ENCODE data around the gene RYR2.
"Not testable (repeated sequence)": the region's sequence is repeated elsewhere in the genome, so short reads cannot be mapped to it uniquely, and the experiment has no call there.

Gene RYR2

DNA sequence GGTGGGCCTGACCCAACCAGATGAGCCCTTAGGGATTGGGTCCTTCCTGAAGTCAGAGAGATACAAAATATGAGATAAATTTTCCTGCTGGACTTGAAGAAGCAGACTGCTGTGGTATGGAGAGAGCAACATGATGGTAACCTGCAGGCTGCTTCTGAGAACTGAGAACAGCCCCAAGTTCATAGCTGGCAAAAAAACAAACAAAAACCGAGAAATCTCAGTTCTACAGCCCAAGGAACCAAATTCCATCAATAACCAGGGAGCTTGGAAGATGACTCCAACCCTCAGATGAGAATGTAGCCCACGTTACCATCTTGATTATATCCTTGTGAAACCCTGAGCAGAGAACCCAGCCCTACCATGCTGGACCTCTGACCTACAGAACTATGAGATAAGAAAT, 532.6 kb downstream of the RYR2 start:
- DNase-seq (ENCODE audit: low read depth): no peak

DNA sequence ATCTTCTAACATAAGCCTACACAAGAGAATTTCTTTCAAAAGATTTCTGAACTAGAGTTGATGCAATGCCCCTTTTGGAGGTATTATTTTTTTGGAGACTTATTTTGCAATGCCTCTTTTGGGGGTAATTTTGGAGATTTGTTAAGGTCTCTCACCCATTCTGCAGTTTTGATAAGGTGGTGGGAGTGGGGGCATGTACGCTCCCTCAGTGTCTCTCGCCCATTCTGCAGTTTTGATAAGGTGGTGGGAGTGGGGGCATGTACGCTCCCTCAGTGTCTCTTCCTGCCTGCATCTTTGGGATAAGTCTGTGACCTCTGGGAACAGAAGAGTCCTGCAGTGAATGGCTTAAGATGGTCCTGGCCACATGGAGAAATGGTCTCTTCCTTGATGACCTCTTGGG, 536.6 kb downstream of the RYR2 start:
- DNase-seq (ENCODE audit: low read depth): no peak

DNA sequence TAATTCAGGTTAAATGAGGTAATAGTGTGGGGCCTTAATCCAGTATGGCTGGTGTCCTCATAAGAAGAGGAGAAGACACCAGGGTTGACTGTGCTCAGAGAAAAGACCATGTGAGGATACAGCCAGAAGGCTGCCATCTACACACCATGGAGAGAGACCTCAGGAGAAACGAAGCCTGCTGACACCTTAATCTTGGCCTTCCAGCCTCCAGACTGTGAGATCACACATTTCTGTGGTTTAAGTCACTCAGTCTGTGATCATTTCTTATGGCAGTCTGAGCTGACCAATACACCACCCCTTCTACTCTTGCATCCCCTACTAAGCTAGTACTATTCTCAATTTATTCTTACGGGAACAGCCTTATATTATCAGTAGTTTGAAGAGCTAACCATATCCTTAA, 538.7 kb downstream of the RYR2 start:
- DNase-seq (ENCODE audit: low read depth): no peak

DNA sequence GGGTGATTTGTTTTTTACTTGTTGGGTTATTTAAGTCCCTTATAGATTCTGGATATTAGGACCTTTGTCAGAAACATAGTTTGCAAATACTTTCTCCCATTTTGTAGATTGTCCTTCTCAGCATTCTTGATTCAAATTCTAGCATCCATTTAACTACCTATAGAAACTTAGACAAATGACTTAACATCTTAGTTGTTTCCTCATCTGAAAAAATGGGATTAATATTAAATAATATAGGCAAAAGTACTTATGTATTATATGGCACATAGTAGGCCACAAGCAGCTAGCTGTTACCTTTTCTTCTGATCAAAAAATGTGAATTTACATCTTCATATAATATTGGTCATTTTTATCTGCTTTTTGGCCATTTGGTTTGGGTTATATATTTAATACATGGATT, 541.3 kb downstream of the RYR2 start:
- no peak for DNase-seq (ENCODE audit: low read depth)

DNA sequence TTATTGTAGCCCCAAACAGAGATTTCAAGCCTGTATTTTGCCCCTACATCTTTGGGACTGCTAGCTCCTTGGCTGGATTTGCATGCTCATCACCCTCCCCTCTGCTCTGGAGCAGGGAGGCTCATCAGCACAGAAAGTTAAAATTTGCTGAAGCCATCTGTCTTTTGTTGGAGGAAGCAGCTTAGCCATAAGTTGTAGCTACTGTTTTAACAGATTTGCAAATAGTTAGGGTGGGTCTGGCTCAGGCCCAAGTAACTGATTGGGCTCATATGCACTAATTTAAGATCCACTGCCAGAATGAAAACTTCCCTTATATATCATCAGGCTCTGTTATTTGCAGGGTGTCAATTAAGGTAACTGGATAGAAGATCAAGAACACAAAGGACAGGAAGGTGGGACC, 541.8 kb downstream of the RYR2 start:
- DNase-seq (ENCODE audit: low read depth): no peak

DNA sequence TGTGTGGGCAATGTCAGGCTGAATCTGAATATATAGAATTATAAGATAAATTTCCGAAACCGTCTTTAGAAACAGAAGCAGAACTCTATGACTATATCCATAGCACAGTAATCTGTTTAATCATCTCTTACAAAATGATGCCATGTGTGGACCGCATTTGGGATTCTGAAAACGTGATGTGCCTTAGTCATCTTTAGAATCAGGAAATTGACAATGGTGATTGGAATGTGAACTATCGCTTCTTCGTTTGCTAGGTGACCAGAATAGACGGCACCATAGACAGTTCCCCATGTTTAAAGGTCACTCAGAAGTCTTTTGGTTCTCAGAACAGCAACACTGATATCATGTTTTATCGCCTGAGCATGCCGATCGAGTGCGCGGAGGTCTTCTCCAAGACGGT, 548.4 kb downstream of the RYR2 start:
- no peak for DNase-seq (ENCODE audit: low read depth)

DNA sequence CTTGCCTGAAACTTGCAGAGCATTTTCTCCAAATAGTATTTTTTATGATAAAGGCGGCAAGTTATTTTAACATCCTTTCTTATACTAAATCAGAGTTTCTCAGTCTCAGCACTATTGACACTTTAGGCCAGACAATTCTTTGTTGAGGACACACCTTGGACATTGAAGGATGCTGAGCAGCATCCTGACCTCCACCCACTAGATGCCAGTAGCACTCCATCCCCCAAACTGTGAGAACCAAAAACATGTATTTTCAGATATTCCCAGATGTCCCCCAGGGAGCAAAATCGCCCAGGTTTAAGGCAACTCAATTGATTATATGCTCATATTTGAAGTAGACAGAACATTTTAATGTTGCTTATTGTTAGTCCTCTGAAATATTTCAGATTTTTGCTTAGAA, 549.4 kb downstream of the RYR2 start:
- DNase-seq (ENCODE audit: low read depth): no peak

DNA sequence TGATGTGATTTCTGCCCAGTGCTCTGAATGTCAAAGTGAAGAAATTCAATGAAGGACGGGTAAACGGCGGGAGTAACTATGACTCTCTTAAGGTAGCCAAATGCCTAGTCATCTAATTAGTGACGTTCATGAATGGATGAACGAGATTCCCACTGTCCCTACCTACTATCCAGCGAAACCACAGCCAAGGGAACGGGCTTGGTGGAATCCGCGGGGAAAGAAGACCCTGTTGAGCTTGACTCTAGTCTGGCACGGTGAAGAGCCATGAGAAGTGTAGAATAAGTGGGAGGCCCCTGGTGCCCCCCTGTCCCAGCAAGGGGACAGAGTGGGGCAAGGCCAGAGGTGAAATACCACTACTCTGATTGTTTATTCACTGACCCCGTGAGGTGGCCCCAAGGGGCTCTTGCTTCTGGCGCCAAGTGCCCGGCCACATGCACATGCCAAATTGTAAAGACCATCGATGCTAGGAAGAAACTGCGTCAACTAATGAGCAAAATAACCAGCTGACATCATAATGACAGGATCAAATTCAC, 561.1 kb downstream of the RYR2 start:
- not testable (repeated sequence) for DNase-seq (ENCODE audit: low read depth)

DNA sequence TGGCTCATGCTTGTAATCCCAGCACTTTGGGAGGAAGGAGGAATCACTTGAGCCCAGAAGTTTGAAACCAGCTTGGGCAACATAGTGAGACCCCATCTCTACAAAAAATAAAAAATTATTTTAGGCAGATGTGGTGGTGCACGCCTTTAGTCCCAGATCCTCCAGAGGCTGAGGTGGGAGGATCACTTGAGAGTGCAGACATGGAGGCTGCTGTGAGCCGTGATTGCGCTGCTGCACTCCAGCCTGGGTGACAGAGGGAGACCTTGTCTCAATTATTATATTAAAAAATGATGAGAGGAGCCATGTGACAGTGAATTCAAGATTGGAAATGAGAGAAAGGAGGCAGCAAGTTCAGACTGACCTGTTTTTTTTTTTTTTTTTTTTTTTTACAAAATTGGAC, 566.4 kb downstream of the RYR2 start:
- no peak for DNase-seq (ENCODE audit: low read depth)

DNA sequence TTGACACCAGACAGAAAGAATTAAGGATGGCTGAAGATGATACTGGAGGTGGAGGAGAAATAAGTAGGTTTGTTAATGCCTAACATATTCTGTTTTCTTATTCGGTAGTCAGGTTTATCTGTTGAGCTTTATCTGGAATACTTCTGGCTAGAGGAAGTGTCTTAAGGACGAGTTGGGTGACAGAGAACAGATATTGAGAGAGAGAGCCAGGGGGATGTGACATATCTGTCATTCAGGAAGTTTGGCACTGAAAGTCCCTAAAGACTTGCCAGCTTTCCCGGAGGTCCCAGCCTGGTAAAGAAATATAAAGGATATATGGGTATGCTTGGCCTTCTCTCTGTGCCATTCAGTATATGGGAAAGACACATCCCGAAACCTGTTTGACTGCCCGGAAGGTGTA, 568.2 kb downstream of the RYR2 start:
- no peak for DNase-seq (ENCODE audit: low read depth)

DNA sequence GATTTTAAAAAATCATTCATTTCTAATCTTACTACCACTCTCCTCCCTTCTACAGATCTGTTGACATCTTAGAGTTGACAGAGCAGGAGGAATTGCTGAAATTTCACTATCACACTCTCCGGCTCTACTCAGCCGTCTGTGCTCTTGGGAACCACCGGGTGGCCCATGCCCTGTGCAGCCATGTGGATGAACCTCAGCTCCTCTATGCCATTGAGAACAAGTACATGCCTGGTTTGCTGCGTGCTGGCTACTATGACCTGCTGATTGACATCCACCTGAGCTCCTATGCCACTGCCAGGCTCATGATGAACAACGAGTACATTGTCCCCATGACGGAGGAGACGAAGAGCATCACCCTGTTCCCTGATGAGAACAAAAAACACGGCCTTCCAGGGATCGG, 572.0 kb downstream of the RYR2 start:
- DNase-seq (ENCODE audit: low read depth): no peak

DNA sequence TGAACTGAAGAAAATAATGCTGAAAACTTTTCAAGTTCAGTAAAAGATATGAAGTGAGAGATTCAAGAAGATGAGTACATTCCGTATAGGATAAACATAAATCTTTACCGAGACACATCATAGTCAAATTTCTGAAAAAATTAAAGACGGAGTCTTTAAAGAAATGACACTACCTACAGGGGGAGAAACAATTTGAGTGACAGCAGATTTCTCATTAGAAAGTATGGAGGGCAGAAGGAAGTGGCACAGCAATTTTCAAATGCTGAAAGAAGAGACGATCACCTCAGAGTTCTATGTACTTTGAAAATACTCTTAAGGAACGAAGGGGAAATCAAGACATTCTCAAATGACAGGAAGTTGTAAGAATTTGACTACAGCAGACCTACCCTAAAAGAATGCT, 577.6 kb downstream of the RYR2 start:
- no peak for DNase-seq (ENCODE audit: low read depth)

DNA sequence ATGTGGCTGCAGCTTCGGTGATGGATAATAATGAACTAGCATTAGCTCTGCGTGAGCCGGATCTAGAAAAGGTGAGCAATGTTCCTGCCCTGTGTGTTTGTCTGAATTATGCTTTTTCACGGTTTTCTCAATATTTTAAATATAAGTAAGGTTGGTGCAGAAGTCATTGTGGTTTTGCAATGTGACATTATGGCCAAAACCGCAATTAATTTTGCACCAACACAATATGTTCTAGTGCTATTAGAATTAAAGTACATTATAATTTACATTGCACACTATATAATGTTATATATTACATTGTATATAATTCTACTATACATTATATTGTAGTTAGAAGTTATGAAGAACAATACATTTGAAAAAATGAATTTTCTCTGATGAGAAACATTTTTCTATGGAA, 592.9 kb downstream of the RYR2 start:
- DNase-seq (ENCODE audit: low read depth): no peak

DNA sequence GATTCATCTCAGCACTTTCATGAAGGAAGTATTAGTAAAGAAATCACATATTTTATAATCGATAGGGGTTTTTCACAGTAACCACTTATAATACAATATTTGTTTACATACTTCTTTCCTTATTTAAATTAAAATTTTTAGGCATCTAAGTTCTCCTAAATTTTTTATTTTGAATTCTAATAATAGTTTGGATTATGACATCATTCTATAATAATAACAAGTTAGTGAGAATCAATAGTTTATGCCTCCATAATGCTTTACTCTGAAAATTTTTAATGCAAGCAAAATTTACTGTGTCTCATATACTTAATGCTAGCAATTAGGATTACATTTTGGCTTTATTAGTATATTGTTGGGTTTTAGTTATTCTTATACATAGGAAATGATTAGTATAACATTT, 596.6 kb downstream of the RYR2 start:
- no peak for DNase-seq (ENCODE audit: low read depth)

DNA sequence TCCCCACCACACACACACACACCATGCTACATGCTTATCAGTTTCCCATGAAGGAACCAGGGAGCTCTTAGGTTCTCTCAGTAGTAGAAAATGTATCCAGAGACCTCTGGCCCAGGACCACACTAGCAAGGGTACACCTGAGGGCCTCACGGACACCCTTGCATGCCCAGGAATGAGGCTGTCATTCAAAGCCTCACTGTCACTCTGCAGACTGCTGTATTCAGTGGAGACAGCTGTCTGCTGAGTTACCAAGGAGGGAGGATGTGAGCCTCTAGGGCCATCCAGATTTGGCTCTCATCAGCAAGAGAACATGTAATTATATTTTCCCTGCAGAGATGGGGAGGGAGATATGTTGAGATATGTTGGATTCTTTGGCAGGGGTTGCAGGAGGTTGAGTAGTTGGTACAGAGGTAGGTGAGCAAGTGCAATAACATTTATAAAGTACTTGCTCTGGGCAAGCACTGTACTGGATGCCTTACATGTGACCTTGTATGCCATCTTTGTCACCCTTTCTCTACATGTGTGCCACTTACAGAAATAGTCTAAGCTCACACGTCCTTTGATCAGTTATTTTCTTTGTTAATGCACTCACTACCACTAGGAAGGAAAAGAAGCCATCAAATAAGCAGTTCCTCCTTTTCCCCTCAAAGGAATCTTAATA, 598.2 kb downstream of the RYR2 start:
- DNase-seq (ENCODE audit: low read depth): no peak

DNA sequence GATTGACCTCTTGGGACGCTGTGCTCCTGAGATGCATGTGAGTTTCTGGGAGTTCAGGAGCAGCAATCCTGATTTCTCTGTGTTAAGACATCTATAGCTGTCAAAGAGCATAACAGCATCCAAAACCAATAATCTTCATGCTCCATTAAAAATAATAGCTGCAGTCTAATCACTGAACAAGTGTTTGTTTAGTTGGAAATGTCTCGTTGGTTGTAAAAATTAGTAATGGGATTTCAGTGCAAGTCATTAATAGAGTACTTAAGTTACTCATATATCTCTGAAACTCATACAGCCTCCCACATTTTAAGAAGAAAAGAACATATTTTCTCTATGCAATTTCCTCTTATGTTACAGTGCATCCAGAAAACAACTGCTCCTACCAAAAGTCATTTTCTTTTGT, 599.0 kb downstream of the RYR2 start:
- DNase-seq (ENCODE audit: low read depth): no peak

DNA sequence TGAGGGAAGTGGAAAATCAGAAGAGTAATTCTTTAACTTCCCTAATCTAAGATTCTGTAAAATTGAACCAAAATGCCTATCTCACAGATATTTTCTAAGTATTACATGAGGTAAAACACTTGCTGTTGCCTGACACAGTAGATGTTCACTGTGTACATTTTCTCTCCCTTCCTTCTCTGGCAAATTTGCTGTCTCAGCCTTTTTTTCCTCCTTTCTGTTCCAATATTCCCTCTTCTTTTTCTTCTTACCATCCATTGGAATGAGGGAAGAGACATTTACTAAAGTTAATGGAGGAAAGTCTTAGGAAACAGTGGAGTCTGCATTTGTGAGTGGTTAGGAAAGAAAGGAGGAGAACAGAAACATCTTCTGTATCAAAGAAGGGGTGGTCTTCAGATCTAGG, 608.8 kb downstream of the RYR2 start:
- DNase-seq (ENCODE audit: low read depth): no peak

DNA sequence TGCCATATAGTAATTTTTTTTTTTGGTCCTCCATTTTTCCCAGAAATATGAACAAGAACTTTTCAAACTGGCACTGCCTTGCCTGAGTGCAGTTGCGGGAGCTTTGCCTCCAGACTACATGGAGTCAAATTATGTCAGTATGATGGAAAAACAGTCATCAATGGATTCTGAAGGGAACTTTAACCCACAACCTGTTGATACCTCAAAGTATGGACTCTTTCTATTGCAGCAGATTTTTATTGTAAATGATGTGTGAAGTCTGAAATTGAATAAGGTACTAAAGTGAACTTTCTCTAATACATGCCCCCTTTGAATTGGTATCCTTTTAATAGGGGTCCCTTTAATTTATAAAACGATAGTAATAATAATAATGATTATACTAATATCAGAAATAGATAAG, 613.8 kb downstream of the RYR2 start:
- no peak for DNase-seq (ENCODE audit: low read depth)

DNA sequence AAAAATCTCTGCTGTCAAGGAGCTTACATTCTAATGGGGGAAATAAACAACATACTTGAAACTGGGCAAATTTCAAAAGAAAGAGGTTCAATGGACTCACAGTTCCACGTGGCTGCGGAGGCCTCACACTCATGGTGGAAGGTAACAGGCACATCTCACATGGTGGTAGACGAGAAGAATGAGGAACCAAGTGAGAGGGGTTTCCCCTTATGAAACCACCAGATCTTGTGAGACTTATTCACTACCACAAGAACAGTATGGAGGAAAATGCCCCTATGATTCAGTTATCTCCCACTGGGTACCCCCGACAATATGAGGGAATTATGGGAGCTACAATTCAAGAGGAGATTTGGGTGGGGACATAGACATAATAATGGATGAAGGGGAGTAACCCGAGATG, 622.4 kb downstream of the RYR2 start:
- DNase-seq (ENCODE audit: low read depth): no peak

DNA sequence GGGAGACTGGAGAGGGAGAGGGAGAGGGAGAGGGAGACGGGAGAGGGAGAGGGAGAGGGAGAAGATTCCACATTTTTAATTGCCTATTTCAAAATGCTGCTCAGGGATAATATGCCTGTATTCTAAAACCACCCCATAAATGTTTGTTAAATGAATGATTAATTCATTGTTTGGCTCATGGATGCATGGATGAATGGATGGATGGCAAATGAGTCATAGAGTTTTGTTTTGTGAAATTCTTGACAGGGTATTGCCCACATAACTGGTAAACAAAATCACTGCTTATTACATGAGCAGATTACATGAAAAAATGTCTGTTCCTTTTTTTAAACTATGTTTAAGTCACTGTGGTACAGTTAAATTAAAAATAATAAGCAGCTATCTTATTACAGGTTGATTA, 628.3 kb downstream of the RYR2 start:
- no peak for DNase-seq (ENCODE audit: low read depth)

DNA sequence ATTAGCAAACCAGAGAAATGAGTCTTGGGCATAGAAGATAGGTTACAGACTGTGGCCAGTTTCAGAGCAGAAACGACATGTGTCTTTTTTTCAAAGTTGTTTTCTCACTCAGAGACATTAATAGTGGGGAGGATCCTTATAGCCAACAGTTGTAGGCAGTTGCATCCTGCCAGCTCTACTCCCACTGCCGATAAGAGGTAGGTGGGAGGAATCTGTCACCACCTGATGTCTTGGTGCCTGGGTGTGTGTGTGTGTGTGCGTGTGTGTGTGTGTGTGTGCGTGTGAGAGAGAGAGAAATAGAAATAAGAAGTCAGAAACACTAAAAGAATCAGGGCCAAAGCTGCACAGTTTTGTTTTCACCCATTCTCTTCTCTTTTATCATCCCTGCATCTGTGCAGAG, 629.3 kb downstream of the RYR2 start:
- no peak for DNase-seq (ENCODE audit: low read depth)

DNA sequence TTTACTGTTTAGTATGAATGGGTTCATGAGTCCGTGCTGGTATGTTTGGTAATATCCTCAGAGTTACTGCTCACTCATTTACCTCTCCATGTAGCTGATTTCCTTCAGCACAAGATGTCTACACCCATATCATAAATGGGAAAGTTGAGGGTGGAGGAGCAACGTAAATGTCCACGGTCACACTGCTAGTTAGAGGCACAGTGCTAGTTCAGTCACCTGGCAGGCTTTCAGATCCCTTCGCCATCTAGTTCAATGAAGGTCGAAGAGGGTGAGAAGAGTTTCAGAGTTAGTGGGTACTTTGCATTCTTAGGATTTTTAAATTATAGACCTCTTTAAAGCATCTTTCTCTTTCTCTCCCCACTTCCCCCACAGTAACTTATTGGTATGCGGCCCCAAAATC, 630.0 kb downstream of the RYR2 start:
- no peak for DNase-seq (ENCODE audit: low read depth)

DNA sequence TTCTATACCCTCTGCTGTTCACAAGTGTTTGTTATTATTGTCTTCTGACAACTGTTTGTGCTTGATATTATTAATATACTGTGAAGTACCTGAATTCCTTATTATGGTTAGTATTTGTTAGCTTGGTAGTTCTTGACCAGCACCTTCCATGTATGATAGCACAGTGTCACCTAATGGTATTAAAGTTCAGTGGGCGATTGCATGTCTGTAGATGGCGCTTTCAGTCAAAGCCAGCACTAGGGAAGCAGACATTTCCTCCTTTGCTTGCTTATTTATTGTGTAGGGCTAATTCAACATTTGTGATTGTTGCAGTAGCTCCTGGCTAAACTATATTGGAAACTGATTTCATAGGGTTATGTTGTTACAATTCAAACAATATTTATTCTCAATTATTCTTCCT, 630.8 kb downstream of the RYR2 start:
- no peak for DNase-seq (ENCODE audit: low read depth)

DNA sequence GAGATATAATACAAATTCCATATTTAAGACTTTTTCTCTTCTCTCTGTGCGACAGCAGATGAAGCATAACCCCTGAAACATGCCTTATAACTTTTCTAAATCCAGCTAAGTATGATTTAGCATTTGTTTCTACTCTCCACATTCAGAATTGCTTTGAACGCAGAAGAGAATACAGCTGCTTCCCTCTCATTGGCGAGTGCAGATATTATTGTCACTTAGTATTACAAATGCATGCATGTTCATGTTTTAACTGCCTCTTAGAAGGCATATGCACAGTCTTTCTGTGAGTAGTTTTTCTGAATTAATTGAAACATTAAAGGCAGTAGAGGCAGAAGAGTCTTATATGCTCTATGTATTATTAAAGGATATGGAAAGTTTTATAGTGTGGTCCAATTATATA, 631.6 kb downstream of the RYR2 start:
- no peak for DNase-seq (ENCODE audit: low read depth)

DNA sequence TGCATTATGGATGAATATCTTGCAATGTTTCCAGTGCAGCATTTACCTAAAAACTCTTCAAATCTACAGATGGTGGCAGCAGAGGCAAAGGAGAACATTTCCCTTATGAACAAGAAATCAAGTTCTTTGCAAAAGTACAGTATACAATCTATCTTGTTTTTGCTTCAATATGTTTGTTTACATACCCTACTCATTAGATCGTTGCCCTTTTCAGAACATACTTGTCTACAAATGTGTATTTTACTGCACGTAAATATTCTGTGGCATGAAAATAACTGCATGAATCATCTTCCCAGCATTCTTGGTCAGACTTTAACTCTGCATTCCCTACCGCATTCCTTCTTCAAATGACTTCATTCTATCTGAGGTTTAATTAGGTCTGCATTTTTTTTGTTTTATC, 636.0 kb downstream of the RYR2 start:
- DNase-seq (ENCODE audit: low read depth): peak; percentile 5
